Neural progenitor cell (in vitro differentiated cells): ENCODE results near the gene RAG2. TPM values are rescaled to one million over a fixed set of nuclear protein-coding genes. Genes with fewer than 3 reads are reported as not detected.
"Not testable (repeated sequence)": the region's sequence is repeated elsewhere in the genome, so short reads cannot be mapped to it uniquely, and the experiment has no call there.

ENCODE experiments used
- DNase-seq: peaks from one replicate; pipeline ENCODE4 v3.0.0-alpha.2; 2016; ENCODE audit warnings: low spot score
- H2AFZ ChIP-seq: fragments of 200-600 bp; sonication (generic); replicated peaks from 2 replicates; pipeline ENCODE4 v1.6.1; 2016; ENCODE audit warnings: antibody characterized with exemption
- H3F3A ChIP-seq: fragments of 200-600 bp; sonication (generic); 2 replicates; pipeline ENCODE4 v1.6.1; 2016; ENCODE audit warnings: antibody characterized with exemption, low read depth
- H3K27ac ChIP-seq: fragments of 200-600 bp; sonication (generic); 2 replicates; pipeline ENCODE4 v1.5.1; 2016; ENCODE audit warnings: mild to moderate bottlenecking
- H3K27me3 ChIP-seq: fragments of 200-600 bp; sonication (generic); 2 replicates; pipeline ENCODE4 v1.6.1; 2016; ENCODE audit warnings: mild to moderate bottlenecking, moderate library complexity
- H3K36me3 ChIP-seq: fragments of 200-600 bp; sonication (generic); 2 replicates; pipeline ENCODE4 v1.5.1; 2016
- H3K4me1 ChIP-seq: fragments of 200-600 bp; sonication (generic); 2 replicates; pipeline ENCODE4 v1.6.1; 2016; ENCODE audit warnings: mixed run types
- H3K4me2 ChIP-seq: fragments of 200-600 bp; sonication (generic); 2 replicates; pipeline ENCODE4 v1.6.1; 2016
- H3K4me3 ChIP-seq: fragments of 200-600 bp; sonication (generic); 2 replicates; pipeline ENCODE4 v1.5.1; 2016
- H3K79me2 ChIP-seq: fragments of 200-600 bp; sonication (generic); 2 replicates; pipeline ENCODE4 v1.6.1; 2016; ENCODE audit warnings: low read depth
- H3K9ac ChIP-seq: fragments of 200-600 bp; sonication (generic); 2 replicates; pipeline ENCODE4 v1.6.1; 2016
- H3K9me3 ChIP-seq: fragments of 200-600 bp; sonication (generic); 2 replicates; pipeline ENCODE4 v1.5.1; 2016; ENCODE audit warnings: low read depth
- H4K20me1 ChIP-seq: fragments of 200-600 bp; sonication (generic); 2 replicates; pipeline ENCODE4 v1.6.1; 2016; ENCODE audit warnings: low read depth
- H3K27ac Mint-ChIP-seq: 3 replicates; pipeline ENCODE4 v1.8.0; 2021; ENCODE audit warnings: mixed read lengths
- H3K27me3 Mint-ChIP-seq: 2 replicates; pipeline ENCODE4 v1.8.0; 2022; ENCODE audit warnings: low read depth, mild to moderate bottlenecking, inconsistent platforms, moderate library complexity, mixed read lengths; ENCODE audit not compliant: insufficient read depth
- H3K36me3 Mint-ChIP-seq: 3 replicates; pipeline ENCODE4 v1.8.0; 2021; ENCODE audit warnings: mixed read lengths
- H3K4me1 Mint-ChIP-seq: 3 replicates; pipeline ENCODE4 v1.8.0; 2021; ENCODE audit warnings: mixed read lengths
- H3K4me3 Mint-ChIP-seq: 3 replicates; pipeline ENCODE4 v1.8.0; 2021; ENCODE audit warnings: mild to moderate bottlenecking, moderate library complexity, mixed read lengths
- H3K9me3 Mint-ChIP-seq: 3 replicates; pipeline ENCODE4 v1.8.0; 2020; ENCODE audit warnings: mixed read lengths
- EZH2 ChIP-seq: fragments of 200-600 bp; sonication (generic); IDR thresholded peaks from 2 replicates; pipeline ENCODE4 v1.6.1; 2017; ENCODE audit warnings: antibody characterized with exemption, mild to moderate bottlenecking, moderate library complexity
- EZH2phosphoT487 ChIP-seq: fragments of 200-600 bp; sonication (generic); IDR thresholded peaks from 2 replicates; pipeline ENCODE4 v1.6.1; 2017; ENCODE audit warnings: antibody characterized with exemption
- total RNA-seq: library from RNA; depleted of rRNA; stranded (reverse); fragments of >200 nt; gene quantifications from 2 replicates; pipeline ENCODE4 v1.2.3, GENCODE V29; 2015; ENCODE audit warnings: low replicate concordance
- TF ChIP-seq, protein P1 (sequence below): fragments of 200-600 bp; sonication (generic); IDR thresholded peaks from 2 replicates; pipeline ENCODE4 v1.5.1; 2017; ENCODE audit warnings: antibody characterized with exemption, mild to moderate bottlenecking

Gene RAG2
- total RNA-seq, 1 donor from 2014 or later: 0.15 TPM

- H3K4me1 Mint-ChIP-seq: no peaks in the 10 kb centered on the region
- Histone ChIP-seq H3K79me2 (no peaks in the 10 kb centered on the region), H4K20me1 (no peaks in the 10 kb centered on the region), H3K4me2 (no peak overlapping the region), H3K36me3 (no peaks in the 10 kb centered on the region), H3K4me3 (no peak overlapping the region), H3K9ac (no peak overlapping the region), H3F3A (no peaks in the 10 kb centered on the region), H3K27me3 (no peaks in the 10 kb centered on the region), H3K9me3 (no peaks in the 10 kb centered on the region), H2AFZ (no peak overlapping the region), H3K4me1 (no peaks in the 10 kb centered on the region), H3K27ac (no peak overlapping the region)
- H3K27me3 Mint-ChIP-seq: no peaks in the 10 kb centered on the region
- no peak overlapping the region for H3K4me3 Mint-ChIP-seq
- TF ChIP-seq EZH2phosphoT487 (no peak), EZH2 (no peak)
- TF ChIP-seq, protein P1, sequence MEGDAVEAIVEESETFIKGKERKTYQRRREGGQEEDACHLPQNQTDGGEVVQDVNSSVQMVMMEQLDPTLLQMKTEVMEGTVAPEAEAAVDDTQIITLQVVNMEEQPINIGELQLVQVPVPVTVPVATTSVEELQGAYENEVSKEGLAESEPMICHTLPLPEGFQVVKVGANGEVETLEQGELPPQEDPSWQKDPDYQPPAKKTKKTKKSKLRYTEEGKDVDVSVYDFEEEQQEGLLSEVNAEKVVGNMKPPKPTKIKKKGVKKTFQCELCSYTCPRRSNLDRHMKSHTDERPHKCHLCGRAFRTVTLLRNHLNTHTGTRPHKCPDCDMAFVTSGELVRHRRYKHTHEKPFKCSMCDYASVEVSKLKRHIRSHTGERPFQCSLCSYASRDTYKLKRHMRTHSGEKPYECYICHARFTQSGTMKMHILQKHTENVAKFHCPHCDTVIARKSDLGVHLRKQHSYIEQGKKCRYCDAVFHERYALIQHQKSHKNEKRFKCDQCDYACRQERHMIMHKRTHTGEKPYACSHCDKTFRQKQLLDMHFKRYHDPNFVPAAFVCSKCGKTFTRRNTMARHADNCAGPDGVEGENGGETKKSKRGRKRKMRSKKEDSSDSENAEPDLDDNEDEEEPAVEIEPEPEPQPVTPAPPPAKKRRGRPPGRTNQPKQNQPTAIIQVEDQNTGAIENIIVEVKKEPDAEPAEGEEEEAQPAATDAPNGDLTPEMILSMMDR: no peak
- H3K27ac Mint-ChIP-seq: no peak overlapping the region
- H3K36me3 Mint-ChIP-seq: no peaks in the 10 kb centered on the region
- H3K9me3 Mint-ChIP-seq: peaks cover 7% of the 10 kb centered on the region
- no peak for DNase-seq
Observed at GRCh38 chr11:36557991-36558390, 40.0 kb downstream of the RAG2 start.

DNA sequence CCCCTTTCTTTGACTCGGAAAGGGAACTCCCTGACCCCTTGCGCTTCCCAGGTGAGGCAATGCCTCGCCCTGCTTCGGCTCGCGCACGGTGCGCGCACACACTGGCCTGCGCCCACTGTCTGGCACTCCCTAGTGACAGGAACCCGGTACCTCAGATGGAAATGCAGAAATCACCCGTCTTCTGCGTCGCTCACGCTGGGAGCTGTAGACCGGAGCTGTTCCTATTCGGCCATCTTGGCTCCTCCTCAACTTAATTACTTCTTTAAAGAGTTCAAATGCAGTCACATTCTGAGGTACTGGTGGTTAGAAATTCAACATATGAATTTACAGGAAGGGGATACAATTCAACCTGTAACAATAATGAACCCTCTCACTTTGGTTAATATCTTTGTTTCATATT is 40.6 kb downstream of the RAG2 start:
- H3K27ac Mint-ChIP-seq, H4K20me1 ChIP-seq, H3K4me3 ChIP-seq, H3K9me3 ChIP-seq, H3K9ac ChIP-seq, H3K36me3 Mint-ChIP-seq, H3K4me1 Mint-ChIP-seq, H3K9me3 Mint-ChIP-seq, H3K27me3 ChIP-seq, H3K4me3 Mint-ChIP-seq, H3K4me2 ChIP-seq, H2AFZ ChIP-seq, H3K27ac ChIP-seq, H3K79me2 ChIP-seq, H3K36me3 ChIP-seq, H3K27me3 Mint-ChIP-seq, H3K4me1 ChIP-seq, DNase-seq, H3F3A ChIP-seq: not testable (repeated sequence)

- TF ChIP-seq, protein P1: no peak
- TF ChIP-seq EZH2 (no peak), EZH2phosphoT487 (no peak)
- DNase-seq: no peak
- Histone ChIP-seq H3K4me3 (no peak overlapping the region), H2AFZ (no peak overlapping the region), H3K27me3 (no peaks in the 10 kb centered on the region), H3K9ac (no peak overlapping the region), H3K4me2 (no peak overlapping the region), H3K4me1 (no peaks in the 10 kb centered on the region), H4K20me1 (no peaks in the 10 kb centered on the region), H3K9me3 (no peaks in the 10 kb centered on the region), H3F3A (no peaks in the 10 kb centered on the region), H3K36me3 (no peaks in the 10 kb centered on the region), H3K79me2 (no peaks in the 10 kb centered on the region), H3K27ac (no peak overlapping the region)
- no peak overlapping the region for H3K4me3 Mint-ChIP-seq
- no peaks in the 10 kb centered on the region for H3K27me3 Mint-ChIP-seq
- H3K4me1 Mint-ChIP-seq: no peaks in the 10 kb centered on the region
- no peaks in the 10 kb centered on the region for H3K36me3 Mint-ChIP-seq
- H3K9me3 Mint-ChIP-seq: peaks cover 9% of the 10 kb centered on the region
- no peak overlapping the region for H3K27ac Mint-ChIP-seq
Observed at GRCh38 chr11:36550385-36551115, 47.5 kb downstream of the RAG2 start.

Other genes starting within 250 kb of the RAG2 start
- gene TRAF6, start 88.0 kb downstream of the RAG2 start, total RNA-seq: 11.0 and 11.5 TPM in 2 replicates
- 0.62 and 0.84 TPM in 2 replicates for gene RAG1, start 30.2 kb downstream of the RAG2 start, total RNA-seq
- gene IFTAP, start 3.7 kb downstream of the RAG2 start, total RNA-seq: 63.5 and 112 TPM in 2 replicates